GM08714 (cell line): ENCODE measurements around the gene MOCOS.

Source experiments
- H3K4me3 ChIP-seq: fragments of 200-500 bp; sonication (Bioruptor generic); 2 replicates; pipeline ENCODE4 v1.5.1; 2014; ENCODE audit warnings: mild to moderate bottlenecking, low read length, inconsistent platforms
- ZNF274 ChIP-seq: IDR thresholded peaks from 2 replicates; pipeline ENCODE4 v1.6.1; 2012; ENCODE audit warnings: mild to moderate bottlenecking, low read depth, low read length

Gene MOCOS

DNA sequence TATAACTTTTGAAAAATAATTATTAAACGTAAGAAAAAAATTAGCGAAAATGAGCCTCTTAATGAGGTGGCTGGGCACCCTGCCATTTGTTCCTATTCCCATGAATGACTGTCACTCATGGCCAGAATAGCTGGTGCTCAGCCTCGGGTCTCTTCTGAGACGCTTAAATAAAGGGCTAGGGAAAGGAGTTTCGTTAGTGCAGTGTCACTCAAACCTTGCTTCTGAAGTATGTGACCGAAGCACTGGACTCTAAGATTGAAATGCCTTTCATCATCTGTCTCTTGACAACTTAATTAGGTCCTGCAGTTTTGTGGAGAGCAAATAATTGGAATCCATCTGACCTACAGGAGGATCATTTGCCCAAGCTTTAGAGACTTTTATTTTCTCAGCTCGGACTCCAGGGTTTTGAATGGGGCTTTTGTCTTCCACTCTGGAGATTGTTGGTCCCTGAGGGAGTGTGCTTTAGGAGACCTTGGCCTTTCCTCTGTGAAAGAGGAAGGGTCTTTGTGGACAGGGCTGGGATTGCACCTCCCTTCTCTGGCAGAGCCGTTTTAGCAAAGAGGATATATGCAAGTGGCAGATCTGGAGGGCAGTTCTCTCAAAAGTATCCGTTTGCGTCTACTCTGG lies 67.9 kb downstream of the MOCOS start:
- H3K4me3 ChIP-seq: no peak overlapping the region
- TF ChIP-seq ZNF274: no peak

DNA sequence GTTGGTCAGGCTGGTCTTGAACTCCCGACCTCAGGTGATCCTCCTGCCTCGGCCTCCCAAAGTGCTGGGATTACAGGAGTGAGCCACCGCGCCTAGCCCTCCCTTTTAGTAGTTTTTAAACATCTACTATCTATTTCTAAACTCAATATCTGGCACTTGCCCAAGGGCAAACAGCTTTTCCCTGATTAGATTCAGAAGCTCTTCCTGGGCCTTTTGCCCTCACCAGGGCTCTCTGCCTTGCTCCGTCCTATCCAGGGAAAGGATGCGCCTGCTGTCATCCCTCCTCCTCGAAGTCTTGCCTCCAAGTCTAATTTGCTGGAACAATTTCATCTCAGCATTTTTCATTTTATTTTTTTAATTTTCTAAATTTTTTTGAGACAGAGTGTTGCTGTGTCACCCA lies 68.8 kb downstream of the MOCOS start:
- TF ChIP-seq ZNF274: no peak
- H3K4me3 ChIP-seq: no peak overlapping the region

DNA sequence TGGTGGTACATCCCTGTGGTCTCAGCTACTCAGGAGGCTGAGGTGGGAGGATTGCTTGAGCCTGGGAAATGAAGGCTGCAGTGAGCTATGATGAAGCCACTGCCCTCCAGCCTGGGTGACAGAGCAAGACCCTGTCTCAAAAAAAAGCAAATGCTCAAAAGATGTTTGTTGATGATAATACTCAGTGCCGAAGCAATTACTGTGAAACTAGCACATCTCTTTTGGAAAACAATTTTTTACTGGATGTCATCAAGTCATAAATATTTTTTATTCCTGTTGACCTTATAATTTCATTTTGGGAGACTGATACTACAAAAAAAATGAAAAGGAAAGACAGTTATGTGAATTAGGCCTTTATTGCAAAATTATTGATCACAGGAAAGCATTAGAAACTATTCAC lies 75.7 kb downstream of the MOCOS start:
- H3K4me3 ChIP-seq: no peak overlapping the region
- TF ChIP-seq ZNF274: no peak

DNA sequence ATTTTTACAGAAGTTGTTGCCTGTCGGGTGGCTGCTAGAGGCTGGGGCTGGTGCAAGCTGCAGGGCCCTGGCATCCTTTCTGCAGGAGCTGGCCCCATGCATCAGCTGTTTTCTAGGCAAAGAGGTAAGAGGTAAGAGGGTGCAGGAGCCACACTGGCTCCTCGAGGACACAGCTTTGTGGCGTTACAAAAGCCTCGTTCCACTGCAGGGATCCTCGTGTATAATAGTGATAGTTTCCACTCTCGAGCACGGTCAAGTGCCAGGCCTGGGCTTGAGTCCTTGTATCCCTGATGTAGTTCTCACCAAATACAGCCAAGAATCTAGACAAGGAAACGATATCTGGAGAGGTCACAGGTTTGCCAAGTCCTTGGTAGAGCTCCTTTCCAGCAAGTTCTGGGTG lies 77.0 kb downstream of the MOCOS start:
- H3K4me3 ChIP-seq: no peak overlapping the region
- TF ChIP-seq ZNF274: no peak

DNA sequence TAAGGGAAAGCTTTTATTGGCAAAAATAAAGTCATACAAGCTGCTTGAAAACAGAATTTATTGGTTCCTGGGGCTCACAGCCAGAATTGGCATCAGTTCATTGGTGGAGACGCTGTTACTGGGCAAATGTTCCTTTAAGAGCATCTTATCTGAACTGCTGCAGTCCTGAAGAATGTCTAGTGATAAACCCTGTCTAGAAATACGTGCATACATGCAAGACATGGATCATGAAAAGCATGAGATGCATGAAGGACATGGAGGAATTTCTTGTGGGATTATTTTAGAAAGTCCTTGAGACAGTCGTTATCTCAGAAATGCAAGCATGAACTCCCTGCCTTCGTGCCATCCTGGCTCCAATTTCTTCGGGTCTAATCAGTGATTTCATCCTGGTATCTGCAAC lies 77.7 kb downstream of the MOCOS start:
- H3K4me3 ChIP-seq: no peak overlapping the region
- no peak for TF ChIP-seq ZNF274

DNA sequence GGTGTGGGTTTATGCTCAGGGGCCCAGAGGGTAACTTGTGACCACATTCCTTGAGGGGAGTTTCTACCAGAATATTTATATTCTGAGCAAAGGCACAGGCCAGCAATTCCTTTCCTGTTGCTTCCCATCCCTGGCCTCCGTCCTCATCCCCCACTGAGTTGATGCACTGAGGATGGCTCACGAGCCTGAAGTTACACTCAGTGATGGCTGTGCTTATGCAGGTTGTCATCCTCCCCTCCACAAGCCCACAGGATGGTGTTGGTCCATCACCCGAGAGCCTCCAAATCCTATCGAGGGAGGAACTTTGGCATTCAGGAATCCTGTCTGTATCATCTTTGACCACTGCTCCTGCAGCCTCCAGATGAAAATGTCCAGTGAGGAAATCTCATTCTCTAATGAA lies 81.9 kb downstream of the MOCOS start:
- no peak overlapping the region for H3K4me3 ChIP-seq
- no peak for TF ChIP-seq ZNF274

DNA sequence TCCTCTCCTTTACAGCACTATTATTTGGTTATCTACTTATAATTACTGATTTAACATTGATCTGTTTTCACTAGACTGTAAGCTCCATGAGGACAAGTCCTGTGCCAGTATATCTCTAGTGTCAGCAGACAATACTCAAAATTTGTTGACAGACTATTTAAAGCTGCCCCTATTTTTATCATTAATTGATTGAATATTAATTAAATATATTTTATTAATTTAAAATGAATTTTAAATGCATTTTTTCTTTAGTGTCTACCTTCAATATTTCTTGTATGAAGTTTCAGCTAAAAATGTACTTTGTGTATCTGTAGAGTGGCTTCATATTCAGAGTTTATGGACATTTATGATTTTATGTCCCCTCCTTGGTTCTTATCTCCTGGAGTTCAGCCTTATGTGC lies 83.9 kb downstream of the MOCOS start:
- TF ChIP-seq ZNF274: no peak
- H3K4me3 ChIP-seq: no peak overlapping the region

DNA sequence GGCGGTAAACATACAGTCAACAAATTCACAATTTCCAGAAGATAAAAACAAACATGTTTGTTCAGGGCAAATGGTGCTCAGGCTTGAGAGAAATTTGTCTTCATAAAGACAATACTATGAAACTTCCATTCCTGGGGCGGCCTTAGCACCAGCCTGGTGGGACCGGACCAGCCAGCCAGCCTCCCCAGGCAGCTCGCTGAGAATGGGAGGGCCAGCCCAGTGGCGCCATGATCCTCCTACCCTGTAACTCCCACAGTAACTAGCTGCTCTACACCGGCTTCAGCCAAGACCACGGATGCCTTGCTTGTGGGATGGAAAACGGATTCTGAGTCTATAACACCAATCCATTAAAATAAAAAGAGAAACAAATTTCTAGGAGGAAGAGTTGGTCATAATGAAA lies 86.0 kb downstream of the MOCOS start:
- no peak for TF ChIP-seq ZNF274

DNA sequence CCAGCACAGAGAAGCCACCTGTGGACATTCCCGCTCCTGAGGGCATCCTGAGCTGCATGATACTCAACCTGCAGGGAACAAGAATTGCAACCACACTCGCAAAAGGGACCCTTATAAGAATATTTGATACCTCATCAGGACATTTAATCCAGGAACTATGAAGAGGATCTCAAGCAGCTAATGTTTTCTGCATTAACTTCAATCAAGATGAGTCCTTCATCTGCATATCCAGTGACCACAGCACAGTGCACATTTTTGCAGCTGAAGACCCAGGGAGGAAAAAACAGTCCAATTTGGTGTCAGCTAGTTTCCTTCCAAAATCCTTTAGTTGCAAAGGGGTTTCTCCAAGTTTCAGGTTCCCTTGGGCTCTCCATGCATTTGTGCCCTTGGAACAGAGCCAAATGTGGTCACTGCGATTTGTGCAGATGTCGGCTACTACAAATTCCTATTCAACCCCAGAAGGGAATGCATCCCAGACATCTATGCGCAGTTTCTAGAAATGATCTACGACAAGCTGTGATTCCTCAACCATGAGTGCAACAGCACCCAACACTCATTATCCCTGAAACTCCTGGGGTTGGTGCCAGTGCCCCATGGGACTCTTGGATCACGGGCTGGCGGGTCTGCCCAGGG lies 86.9 kb downstream of the MOCOS start:
- TF ChIP-seq ZNF274: no peak

More for the DNA sequence above, 86.0 kb downstream of the MOCOS start:
- no peak overlapping the region for H3K4me3 ChIP-seq

DNA sequence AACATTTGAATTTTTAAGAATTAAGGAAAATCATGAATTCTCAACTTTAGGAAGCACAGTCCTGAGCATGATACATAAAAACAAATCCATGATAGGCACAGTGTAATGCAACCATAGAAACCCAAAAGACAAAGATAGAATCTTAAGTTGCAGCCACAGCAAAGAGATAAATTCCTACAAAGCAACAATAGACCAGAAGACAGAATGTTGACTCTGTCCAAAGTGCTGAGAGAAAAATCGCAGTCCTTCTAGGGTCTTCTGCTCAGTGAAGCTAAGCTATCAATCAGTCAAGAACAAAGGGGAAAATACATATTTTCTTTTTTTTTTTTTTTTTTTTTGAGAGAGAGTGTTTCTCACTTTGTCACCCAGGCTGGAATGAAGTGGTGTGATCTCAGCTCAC lies 88.3 kb downstream of the MOCOS start:
- no peak overlapping the region for H3K4me3 ChIP-seq
- TF ChIP-seq ZNF274: no peak

More for the DNA sequence above, 86.9 kb downstream of the MOCOS start:
- H3K4me3 ChIP-seq: no peak overlapping the region

DNA sequence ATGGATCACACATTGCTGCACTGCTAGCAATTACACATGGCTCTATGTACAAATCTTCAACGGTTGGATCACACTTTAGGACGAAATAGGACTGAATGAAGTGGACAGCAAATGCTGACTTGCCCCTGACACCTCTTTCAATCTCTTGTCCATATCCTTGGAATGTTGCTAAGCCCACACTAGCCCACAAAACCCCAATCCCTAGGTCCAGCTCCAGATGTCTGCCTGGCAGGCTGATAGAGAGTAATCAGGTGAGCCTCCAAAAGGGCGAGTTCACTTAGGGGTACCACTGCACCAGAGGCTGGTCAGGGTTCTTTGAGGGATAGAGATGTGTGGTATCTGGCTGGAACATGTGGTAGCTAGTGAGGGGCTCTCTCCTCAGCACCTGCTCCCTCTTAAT lies 91.7 kb downstream of the MOCOS start:
- no peak overlapping the region for H3K4me3 ChIP-seq
- TF ChIP-seq ZNF274: no peak

DNA sequence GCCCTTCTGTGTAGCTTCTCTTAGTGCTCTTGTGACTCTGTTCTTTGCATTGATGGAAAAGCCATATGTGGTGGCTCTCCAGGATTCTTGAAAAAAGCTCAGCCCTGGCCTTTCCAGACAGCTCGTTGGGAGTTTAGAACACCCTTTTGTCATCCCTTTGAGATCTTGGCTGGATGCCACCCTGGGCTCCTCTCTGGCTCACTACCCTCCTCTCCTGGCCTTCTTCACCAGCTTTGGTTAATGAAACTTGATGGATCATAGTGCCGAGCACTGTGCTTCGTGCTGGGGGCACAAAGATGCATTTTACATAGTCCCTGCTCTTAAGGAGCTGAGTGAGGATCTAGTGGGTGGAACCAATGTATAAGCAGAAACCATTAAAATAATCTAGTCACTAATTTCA lies 94.6 kb downstream of the MOCOS start:
- no peak overlapping the region for H3K4me3 ChIP-seq
- TF ChIP-seq ZNF274: no peak

DNA sequence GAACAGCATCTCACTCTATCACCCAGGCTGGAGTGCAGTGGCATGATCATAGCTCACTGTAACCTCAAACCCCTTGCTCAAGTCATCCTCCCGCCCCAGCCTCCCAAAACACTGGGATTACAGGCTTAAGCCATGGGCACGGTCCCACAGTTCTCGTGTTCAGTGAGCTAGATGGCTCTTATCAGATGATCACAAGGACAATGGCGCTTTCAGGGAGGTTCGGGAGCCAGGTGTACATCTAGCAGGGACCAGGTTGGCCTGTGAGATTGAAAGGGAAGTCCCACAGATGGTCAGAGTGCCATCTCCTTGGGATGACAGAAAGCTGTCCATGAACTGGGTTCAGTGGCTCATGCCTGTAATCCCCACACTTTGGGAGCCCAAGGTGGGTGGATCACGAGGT lies 96.2 kb downstream of the MOCOS start:
- no peak overlapping the region for H3K4me3 ChIP-seq
- TF ChIP-seq ZNF274: no peak

DNA sequence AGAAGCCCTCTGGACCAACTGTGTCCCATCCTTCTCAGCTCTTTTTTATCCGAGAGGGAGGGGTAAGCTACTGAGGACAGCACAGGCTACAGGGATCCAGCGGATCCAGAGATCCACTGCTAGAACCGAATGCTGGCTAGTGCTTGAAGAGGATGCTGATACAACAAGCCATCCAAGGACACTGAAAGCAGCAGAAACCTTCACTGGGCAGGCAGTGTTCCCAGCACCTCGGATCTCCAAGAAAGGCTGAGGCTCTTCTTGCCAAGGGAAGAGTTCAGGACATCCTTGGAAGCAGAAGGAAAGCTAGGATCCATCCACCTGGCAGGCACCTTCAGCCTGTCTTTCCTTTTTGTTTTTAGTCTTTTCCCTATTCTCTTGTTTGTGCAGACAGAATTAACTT lies 97.0 kb downstream of the MOCOS start:
- no peak overlapping the region for H3K4me3 ChIP-seq
- no peak for TF ChIP-seq ZNF274

DNA sequence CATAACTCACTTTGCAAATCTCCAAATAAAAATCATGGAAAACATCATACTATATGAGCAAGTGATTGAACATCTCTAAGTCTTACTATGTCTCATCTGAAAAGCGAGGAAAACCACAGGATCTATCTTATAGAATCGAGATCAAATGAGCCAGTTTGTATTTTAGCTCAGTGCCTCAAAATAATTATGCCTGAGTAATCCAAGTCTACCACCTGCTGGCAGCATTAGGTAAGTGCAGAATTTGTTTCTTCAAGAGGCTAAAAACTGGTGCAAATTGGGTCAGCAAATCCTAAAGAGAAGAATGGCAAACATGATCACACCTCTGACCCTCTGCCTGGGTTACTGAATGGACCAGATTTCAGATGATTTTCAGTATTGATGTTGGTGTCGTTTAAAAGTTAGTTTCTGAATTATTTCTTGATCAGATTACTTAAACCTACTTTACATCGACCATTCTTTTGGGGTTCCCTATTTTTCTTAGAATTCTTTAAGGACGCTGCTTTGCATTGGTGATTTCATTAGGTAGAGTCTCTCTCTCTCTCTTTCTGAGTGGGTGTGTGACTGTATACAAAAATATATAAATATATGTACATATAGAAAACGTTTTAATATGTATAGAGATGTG lies 97.5 kb downstream of the MOCOS start:
- H3K4me3 ChIP-seq: no peak overlapping the region
- no peak for TF ChIP-seq ZNF274
